ENCODE data around the gene SCARF2. TPM values are rescaled to one million over a fixed set of nuclear protein-coding genes. Genes with fewer than 3 reads are reported as not detected.
"Not testable (repeated sequence)": the region's sequence is repeated elsewhere in the genome, so short reads cannot be mapped to it uniquely, and the experiment has no call there.

Gene SCARF2
- total RNA-seq, 2 experiments from 2014 or later, result 0.39 to 0.46 TPM

GRCh38 chr22:20415241-20415640 lies 22.4 kb downstream of the SCARF2 start:
- intact Hi-C loops (cut with DNase I, micrococcal nuclease), result loop anchor here in 1 of 2 experiments (5.0 kb wide), 1 partner anchor 327 kb away; no protein-coding TSS in a partner anchor
- DNase-seq; H3K4me3 Mint-ChIP-seq; H3K4me1 Mint-ChIP-seq; ATAC-seq; CTCF ChIA-PET; POLR2A ChIA-PET; H3K27me3 Mint-ChIP-seq; H3K36me3 Mint-ChIP-seq (ENCODE audit: low read depth); H3K9me3 Mint-ChIP-seq (ENCODE audit: low read depth); H3K27ac Mint-ChIP-seq: not testable (repeated sequence)

DNA sequence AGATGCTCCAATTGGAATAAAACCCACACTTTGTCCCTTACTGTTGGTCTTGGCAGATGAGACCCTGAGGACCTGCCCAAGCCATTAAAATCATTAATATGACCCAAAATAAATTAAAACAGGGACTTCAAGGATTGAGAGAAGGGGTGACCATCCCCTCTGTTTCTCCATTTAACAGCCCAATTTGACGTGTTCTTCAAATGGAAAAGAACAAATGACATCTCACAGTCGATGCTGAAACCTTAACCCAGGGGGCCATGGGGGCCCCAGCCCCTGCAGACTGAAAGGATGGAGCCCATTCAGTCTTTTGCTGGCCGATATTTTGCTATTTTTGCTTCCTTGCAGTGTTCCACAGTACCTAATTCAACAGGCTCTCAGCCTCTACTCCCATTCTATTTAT lies 23.2 kb downstream of the SCARF2 start:
- no peak overlapping the region for H3K4me3 Mint-ChIP-seq
- H3K4me1 Mint-ChIP-seq, result no peaks in the 10 kb centered on the region
- H3K9me3 Mint-ChIP-seq (ENCODE audit: low read depth), result no peaks in the 10 kb centered on the region
- ATAC-seq (no peak), DNase-seq (no peak)
- no peaks in the 10 kb centered on the region for H3K36me3 Mint-ChIP-seq (ENCODE audit: low read depth)
- ChIA-PET CTCF (no interaction called here), POLR2A (no interaction called here)
- no peaks in the 10 kb centered on the region for H3K27me3 Mint-ChIP-seq
- intact Hi-C loops (cut with DNase I, micrococcal nuclease), result no loop called here
- no peak overlapping the region for H3K27ac Mint-ChIP-seq

GRCh38 chr22:20414059-20414440 lies 23.6 kb downstream of the SCARF2 start:
- H3K9me3 Mint-ChIP-seq (ENCODE audit: low read depth), result no peaks in the 10 kb centered on the region
- no peaks in the 10 kb centered on the region for H3K36me3 Mint-ChIP-seq (ENCODE audit: low read depth)
- ATAC-seq (no peak), DNase-seq (no peak)
- H3K4me3 Mint-ChIP-seq, result no peak overlapping the region
- ChIA-PET POLR2A (no interaction called here), CTCF (interaction anchor here (1.3 kb wide), 1 partner anchor 42 kb away, joined by 4 read pairs; no protein-coding TSS in a partner anchor)
- H3K4me1 Mint-ChIP-seq, result no peaks in the 10 kb centered on the region
- intact Hi-C loops (cut with DNase I, micrococcal nuclease), result no loop called here
- H3K27me3 Mint-ChIP-seq, result no peaks in the 10 kb centered on the region
- no peak overlapping the region for H3K27ac Mint-ChIP-seq

- no peaks in the 10 kb centered on the region for H3K4me1 Mint-ChIP-seq
- H3K27me3 Mint-ChIP-seq, result no peaks in the 10 kb centered on the region
- CTCF ChIA-PET, result interaction anchor here (1.3 to 1.8 kb wide), 2 partner anchors 32 to 43 kb away, joined by 3 to 4 read pairs; no protein-coding TSS in a partner anchor
- no peaks in the 10 kb centered on the region for H3K9me3 Mint-ChIP-seq (ENCODE audit: low read depth)
- POLR2A ChIA-PET, result no interaction called here
- ATAC-seq (no peak), DNase-seq (no peak)
- no peak overlapping the region for H3K4me3 Mint-ChIP-seq
- H3K36me3 Mint-ChIP-seq (ENCODE audit: low read depth), result no peaks in the 10 kb centered on the region
- no peak overlapping the region for H3K27ac Mint-ChIP-seq
- intact Hi-C loops (cut with DNase I, micrococcal nuclease), result no loop called here
Observed at GRCh38 chr22:20413217-20414058, 24.2 kb downstream of the SCARF2 start.

DNA sequence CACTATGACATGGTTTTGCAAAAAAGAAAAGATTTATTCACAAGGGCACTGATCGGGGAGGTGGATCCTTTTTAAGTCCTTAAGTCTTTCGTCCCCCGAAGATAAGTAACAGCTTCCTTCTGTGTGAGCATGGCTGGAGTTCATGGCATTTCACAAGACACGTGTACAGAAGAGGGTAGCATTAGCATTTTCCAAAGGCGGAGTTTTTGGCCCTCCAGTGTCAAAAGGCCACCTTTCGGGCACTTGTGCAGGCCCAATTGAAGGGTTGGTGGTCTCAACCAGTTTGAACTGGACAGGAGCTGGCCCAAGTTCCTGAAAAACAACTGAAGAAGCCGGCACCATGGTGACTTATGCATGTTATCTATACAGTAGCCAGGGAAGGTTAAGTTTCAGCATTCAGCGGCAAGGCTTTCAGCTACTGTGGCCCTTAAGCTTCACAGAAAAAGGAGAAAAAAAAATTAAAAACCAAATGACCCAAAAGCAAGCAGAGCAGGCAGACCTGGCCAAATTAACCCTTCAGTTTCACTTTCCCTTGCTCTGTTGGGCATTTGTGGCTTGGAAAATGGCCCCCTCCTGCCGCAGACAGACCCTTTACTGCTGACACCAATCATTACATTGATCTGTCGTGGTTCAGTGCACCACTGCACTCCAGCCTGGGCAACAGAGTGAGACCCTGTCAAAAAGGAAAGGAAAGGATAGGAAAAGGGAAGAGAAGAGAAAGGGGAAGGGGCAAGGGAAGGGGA lies 25.0 kb downstream of the SCARF2 start:
- Mint-ChIP-seq H3K27me3 (no peaks in the 10 kb centered on the region), H3K36me3 (ENCODE audit: low read depth) (no peaks in the 10 kb centered on the region), H3K27ac (no peak overlapping the region), H3K9me3 (ENCODE audit: low read depth) (no peaks in the 10 kb centered on the region), H3K4me1 (no peaks in the 10 kb centered on the region), H3K4me3 (no peak overlapping the region)
- DNase-seq, result no peak
- intact Hi-C loops (cut with DNase I, micrococcal nuclease), result no loop called here
- CTCF ChIA-PET, result interaction anchor here (0.6 to 1.8 kb wide), 5 partner anchors 9 to 44 kb away, joined by 3 to 4 read pairs (median 3); no protein-coding TSS in a partner anchor
- POLR2A ChIA-PET, result no interaction called here
- no peak for ATAC-seq

GRCh38 chr22:20409385-20409784 lies 28.2 kb downstream of the SCARF2 start:
- ATAC-seq; H3K9me3 Mint-ChIP-seq (ENCODE audit: low read depth); H3K27me3 Mint-ChIP-seq; DNase-seq; intact Hi-C loops (cut with DNase I, micrococcal nuclease); H3K27ac Mint-ChIP-seq; H3K4me1 Mint-ChIP-seq; POLR2A ChIA-PET; H3K4me3 Mint-ChIP-seq: not testable (repeated sequence)
- CTCF ChIA-PET, result interaction anchor here (1.2 kb wide), 1 partner anchor 47 kb away, joined by 5 read pairs; no protein-coding TSS in a partner anchor
- peaks cover 12% of the 10 kb centered on the region for H3K36me3 Mint-ChIP-seq (ENCODE audit: low read depth)

GRCh38 chr22:20408891-20409290 lies 28.7 kb downstream of the SCARF2 start:
- POLR2A ChIA-PET, result no interaction called here
- H3K36me3 Mint-ChIP-seq (ENCODE audit: low read depth), result peaks cover 14% of the 10 kb centered on the region
- DNase-seq (no peak), ATAC-seq (no peak)
- intact Hi-C loops (cut with DNase I, micrococcal nuclease), result no loop called here
- no peak overlapping the region for H3K27ac Mint-ChIP-seq
- no peaks in the 10 kb centered on the region for H3K27me3 Mint-ChIP-seq
- no peak overlapping the region for H3K4me3 Mint-ChIP-seq
- CTCF ChIA-PET, result interaction anchor here (0.6 to 0.9 kb wide), 2 partner anchors 15 to 48 kb away, joined by 3 read pairs; partner anchors contain the start of gene ZNF74
- no peaks in the 10 kb centered on the region for H3K4me1 Mint-ChIP-seq
- H3K9me3 Mint-ChIP-seq (ENCODE audit: low read depth), result no peaks in the 10 kb centered on the region

DNA sequence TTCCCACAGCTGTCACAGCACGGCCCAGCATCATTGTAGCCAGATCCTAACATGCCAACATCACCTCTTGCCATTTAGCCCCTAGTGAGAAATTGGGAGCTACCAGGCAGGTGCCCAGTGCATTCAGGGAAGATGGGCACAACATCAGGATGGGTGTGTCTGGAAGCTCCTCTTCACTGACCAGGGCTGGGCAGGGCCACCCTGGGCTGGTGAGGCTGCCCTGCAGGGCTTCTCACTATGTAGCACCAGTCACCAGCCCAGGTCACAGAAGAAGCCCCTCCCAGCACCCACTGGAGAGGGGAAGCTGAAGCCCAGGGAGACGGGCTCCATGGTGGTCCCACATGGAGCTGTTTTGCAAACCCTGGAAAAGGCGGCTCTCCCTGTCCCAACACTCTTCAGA lies 29.8 kb downstream of the SCARF2 start:
- ChIA-PET CTCF (interaction anchor here (0.7 to 1.5 kb wide), 4 partner anchors 9 to 334 kb away, joined by 3 to 5 read pairs (median 4); no protein-coding TSS in a partner anchor), POLR2A (no interaction called here)
- intact Hi-C loops (cut with DNase I, micrococcal nuclease), result no loop called here
- Mint-ChIP-seq H3K27me3 (no peaks in the 10 kb centered on the region), H3K4me3 (no peak overlapping the region), H3K27ac (no peak overlapping the region), H3K4me1 (no peaks in the 10 kb centered on the region), H3K9me3 (ENCODE audit: low read depth) (no peaks in the 10 kb centered on the region), H3K36me3 (ENCODE audit: low read depth) (peaks cover 20% of the 10 kb centered on the region)
- DNase-seq (no peak), ATAC-seq (no peak)

- Mint-ChIP-seq H3K4me3 (no peak overlapping the region), H3K27me3 (no peaks in the 10 kb centered on the region), H3K36me3 (ENCODE audit: low read depth) (peaks cover 22% of the 10 kb centered on the region), H3K27ac (no peak overlapping the region), H3K9me3 (ENCODE audit: low read depth) (no peaks in the 10 kb centered on the region), H3K4me1 (no peaks in the 10 kb centered on the region)
- ATAC-seq, result no peak
- ChIA-PET CTCF (interaction anchor here (0.7 to 1.5 kb wide), 2 partner anchors 8 to 335 kb away, joined by 3 to 5 read pairs; no protein-coding TSS in a partner anchor), POLR2A (no interaction called here)
- intact Hi-C loops (cut with DNase I, micrococcal nuclease), result no loop called here
- DNase-seq, result no peak
Observed at GRCh38 chr22:20406686-20407408, 30.8 kb downstream of the SCARF2 start.

DNA sequence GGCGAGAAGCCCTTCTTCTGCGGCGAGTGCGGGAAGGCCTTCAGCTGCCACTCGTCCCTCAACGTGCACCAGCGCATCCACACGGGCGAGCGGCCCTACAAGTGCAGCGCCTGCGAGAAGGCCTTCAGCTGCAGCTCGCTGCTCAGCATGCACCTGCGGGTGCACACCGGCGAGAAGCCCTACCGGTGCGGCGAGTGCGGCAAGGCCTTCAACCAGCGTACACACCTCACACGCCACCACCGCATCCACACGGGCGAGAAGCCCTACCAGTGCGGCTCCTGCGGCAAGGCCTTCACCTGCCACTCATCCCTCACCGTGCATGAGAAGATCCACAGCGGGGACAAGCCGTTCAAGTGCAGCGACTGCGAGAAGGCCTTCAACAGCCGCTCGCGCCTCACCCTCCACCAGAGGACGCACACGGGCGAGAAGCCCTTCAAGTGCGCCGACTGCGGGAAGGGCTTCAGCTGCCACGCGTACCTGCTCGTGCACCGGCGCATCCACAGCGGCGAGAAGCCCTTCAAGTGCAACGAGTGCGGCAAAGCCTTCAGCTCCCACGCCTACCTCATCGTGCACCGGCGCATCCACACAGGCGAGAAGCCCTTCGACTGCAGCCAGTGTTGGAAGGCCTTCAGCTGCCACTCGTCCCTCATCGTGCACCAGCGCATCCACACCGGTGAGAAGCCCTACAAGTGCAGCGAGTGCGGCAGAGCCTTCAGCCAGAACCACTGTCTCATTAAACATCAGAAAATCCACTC lies 31.5 kb downstream of the SCARF2 start:
- intact Hi-C loops (cut with DNase I, micrococcal nuclease), result no loop called here
- Mint-ChIP-seq H3K27me3 (no peaks in the 10 kb centered on the region), H3K9me3 (ENCODE audit: low read depth) (no peaks in the 10 kb centered on the region), H3K4me1 (no peaks in the 10 kb centered on the region), H3K36me3 (ENCODE audit: low read depth) (peaks cover 25% of the 10 kb centered on the region), H3K4me3 (no peak overlapping the region), H3K27ac (no peak overlapping the region)
- ChIA-PET POLR2A (interaction anchor here (0.5 kb wide), 1 partner anchor 113 kb away, joined by 3 read pairs; no protein-coding TSS in a partner anchor), CTCF (no interaction called here)
- ATAC-seq (no peak), DNase-seq (no peak)
